GM21737 (cell line): ENCODE data around the gene STAC3.

Experiments
- ATAC-seq: cut with Tn5 transposase; IDR thresholded peaks from one replicate; pipeline ENCODE4 v1.9.1; 2021; ENCODE audit warnings: mild to moderate bottlenecking, moderate library complexity; ENCODE audit not compliant: unreplicated experiment

The STAC3 gene

DNA sequence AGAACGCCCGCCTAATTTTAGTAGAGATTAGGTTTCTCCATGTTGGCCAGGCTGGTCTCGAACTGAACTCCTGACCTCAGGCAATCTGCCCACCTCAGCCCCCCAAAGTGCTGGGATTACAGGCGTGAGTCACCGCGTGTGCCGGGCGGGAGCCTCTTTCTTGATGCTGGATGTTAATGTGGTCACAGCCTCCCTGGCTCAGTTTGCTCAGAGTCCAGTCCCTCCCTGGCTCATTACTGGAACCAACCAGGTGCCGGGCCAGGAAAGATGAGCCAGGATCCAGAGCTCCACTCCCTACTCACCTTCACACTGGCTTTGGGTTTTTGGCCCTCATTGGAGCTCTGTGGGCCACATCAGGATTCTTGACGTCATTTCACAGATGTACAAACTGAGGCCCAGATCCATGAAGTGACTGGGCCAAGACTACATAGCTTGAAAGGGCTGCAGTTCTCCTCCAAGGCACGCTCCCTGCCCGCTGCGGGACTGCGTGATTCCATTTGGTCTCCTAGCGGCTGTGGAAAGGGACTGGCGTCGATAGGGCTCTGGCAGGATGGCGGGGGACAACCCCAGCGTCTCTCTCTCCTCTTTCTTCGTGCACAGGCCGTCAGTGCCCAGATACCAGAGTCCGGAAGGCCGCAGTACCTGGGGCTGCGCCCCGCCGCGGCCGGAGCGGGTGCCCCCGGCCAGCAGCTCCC is 26.6 kb downstream of the STAC3 start:
- no peak for ATAC-seq

DNA sequence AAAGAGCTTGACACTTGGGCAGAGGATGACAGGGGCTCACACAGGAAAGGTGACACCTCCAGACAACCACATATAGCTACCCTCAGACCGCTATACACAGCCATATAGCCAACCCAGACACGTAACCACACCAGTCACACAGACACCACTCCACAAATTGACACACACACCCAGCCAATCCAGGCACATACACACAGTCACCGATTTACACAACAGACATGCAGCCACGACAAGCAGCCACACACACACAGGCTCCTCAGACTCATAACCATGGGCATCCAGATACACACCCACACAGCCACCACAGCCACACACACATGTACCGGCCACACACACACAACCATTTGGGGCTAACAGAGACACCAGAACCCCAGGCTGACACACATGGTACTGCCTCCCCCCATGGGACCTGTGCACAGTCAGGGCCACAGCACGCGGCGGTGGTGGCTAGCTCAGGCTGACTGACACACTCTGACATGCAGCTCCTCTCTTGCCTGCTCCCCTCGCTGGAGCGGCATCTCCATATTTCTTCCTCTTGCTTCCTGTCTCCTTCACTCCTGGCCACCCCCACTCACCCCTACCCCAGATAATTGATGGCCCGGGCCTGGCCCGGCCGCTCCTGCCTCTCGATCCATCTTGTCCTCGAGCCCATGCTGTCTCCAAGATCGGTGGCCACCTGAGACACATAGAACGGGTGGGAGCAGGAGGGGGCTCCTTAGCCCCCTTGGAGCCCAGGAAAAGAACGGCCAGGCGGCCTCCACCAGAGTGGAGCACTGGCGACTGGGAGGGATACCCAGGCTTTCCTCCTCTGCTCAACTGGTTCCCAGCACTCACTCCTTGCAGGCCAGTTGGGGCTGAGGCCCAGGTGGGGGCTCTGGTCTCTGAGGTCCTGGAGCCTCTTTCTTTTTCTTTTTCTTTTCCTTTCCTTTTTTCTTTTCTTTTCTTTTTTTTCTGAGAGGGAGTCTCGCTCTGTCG is 27.5 kb downstream of the STAC3 start:
- ATAC-seq: no peak

GRCh38 chr12:57222286-57223190 is 28.4 kb downstream of the STAC3 start:
- no peak for ATAC-seq

- no peak for ATAC-seq
Measured at GRCh38 chr12:57221169-57221917, 29.6 kb downstream of the STAC3 start.

DNA sequence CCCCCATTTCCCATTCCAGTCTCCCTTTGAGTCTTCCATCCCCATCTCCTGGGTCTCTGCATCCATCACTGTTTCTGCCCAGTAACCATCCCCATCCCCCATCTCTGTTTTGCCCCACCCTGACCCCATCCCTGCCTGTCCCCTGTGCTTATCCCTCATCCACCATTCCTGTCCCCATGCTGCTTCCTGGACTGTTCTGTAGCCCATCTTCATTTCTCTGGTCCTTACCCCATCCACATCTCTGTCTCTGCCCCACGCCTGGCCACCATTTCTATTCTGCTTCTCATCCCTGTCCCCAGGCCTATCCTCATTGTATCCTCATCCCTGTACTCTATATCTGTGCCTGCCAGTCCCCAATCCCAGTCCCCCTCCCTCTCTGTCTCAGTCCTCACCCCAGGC is 30.2 kb downstream of the STAC3 start:
- no peak for ATAC-seq

- ATAC-seq: no peak
Measured at GRCh38 chr12:57219993-57220754, 30.8 kb downstream of the STAC3 start.

DNA sequence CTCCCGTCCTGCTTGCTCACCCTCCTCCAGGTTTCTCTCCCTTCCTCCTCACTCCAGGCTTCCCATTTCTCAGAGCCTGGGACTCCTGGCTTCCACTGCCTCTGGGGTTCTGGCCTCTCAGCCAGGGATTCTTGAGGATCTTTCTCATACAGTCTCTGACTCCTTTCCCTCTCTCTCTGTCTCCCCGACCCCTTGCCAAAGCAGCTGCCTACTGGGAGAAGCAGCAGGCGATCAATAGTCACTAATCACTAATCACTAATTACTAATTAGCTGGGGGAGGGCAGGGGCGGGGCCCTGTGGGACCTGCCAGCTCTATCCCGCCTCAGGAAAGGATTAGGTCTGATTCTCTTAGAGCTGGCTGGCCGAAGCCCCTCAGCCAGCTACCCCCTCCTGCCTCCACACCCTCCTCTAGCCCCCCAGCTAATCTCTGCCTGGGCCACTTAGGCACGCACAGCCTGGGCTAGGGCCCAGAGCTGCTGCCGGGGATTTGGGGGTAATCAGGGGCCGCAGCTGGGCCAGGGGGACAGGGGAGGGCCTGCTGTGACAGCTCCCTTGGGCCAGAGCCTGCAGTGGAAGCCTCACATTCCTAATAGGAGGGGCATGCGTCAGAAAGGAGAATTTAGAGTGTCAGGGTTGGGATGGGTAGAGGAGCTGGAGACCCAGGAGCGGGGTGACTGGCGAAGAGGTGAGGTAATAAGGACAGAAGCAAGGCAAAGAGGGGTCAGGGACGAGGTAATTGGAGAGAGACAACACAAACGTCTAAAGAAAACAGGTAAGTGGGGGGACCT is 31.6 kb downstream of the STAC3 start:
- no peak for ATAC-seq

GRCh38 chr12:57218030-57218853 is 32.7 kb downstream of the STAC3 start:
- no peak for ATAC-seq

DNA sequence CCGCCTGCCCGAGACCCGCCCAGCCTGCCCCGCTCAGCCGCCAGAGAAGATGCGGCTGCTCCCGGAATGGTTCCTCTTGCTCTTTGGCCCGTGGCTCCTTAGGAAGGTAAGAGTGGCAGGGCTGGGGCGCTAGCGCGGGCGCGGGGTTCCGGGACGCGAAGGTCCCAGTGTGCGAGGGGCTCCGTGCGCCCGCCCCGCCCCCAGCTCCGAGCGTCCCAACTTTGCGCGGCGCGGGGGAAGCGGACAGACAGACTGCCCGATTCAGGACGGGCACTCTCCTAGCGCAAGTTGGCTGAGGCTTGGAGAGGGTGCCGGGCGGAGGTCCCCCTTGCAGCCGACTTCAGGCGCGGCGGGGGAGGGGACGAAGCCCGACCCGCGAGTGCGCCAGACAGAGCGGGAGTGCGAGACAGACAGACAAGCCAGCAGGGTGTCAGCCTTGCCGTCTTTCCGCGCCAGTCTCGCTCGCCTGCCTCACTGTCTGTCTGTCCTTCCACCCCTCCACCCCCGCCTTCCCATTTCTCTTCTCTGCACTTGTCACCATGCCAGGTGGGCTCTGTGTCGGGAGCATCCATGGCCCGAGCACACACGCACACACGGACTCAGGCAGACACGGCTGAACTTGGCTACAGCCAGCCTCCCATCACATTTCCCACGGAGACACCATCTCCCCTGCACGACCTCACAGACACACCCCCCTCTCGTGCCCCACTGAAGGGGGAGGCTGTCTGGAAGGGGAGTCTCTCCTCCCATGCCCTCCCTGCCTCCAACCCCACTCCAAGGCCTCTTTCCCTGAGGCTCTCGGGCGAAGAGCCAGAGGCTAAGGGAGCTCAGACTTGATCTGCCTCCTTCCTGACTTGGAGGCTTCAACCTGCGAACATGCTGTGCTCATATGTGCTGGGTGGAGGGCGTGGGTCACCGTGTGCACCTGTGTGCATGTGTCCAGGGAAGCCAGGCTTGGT is 33.8 kb downstream of the STAC3 start:
- ATAC-seq: no peak

DNA sequence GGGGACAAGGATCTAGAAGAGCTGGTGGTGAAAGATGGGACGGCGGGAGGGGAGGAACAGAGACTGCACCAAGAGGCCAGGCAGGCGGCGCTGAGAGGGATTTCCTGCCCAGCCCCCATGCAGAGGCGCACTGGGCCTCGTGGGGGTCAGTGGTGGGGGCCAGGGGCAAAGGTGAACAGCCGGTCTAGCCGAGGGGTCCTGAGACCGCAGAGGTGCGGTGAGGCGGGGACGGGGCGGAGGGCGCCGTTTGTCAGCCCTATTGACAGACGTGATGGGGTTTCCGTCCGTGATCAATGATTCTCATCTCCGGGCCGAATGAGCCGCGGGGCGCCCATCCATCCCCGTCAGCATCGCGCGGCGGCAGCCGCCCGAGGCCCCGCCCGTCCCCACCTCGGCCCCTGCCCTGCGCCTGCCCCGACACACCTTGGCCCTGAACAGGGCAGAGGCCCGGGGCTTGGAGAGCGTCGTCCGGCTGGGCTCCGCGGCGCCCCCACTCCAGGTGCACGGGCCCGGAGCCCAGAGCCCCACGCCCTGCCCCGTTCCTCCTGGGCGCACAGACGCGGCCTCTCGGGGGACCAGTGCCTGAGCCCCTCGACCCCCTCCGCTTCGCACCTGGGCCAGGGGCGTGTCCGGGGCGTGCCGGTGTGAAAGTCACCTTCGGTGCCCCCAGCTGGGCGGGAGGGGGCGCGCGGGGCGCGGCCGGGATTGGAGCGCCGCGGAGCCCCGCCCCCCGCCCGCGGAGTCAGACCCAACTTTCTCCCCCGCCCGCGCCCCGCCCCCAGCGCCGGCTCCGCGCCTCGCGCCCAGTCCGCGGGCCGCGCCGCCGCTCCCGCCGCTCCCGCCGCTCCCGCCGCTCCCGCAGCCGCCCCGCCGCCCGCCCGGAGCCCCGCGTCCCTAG is 34.7 kb downstream of the STAC3 start, which contains the start of gene NXPH4:
TSS of gene NXPH4 (plus strand) at position 781 of the 898 bp plus-strand sequence. CDS start 176 bp downstream, outside the sequence.
- no peak for ATAC-seq

DNA sequence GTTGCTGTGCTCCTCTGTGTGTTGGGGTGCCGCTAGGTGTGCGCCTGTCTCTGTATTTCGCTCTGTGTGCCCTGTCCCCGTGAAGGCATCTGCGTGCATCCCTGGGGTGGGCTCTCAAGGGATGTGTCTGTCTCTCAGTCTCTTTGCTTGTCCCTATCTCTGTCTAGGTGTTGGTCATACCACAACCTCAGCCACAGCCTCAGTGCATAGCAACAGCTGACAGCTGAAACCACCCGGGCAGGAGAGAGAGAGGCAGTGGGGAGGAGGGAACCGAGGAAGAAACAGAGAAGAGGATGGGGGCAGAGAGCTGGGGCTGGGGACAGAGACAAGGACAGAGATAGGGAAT is 35.3 kb downstream of the STAC3 start:
- ATAC-seq: no peak

GRCh38 chr12:57215065-57215464 is 35.9 kb downstream of the STAC3 start:
- ATAC-seq: no peak

DNA sequence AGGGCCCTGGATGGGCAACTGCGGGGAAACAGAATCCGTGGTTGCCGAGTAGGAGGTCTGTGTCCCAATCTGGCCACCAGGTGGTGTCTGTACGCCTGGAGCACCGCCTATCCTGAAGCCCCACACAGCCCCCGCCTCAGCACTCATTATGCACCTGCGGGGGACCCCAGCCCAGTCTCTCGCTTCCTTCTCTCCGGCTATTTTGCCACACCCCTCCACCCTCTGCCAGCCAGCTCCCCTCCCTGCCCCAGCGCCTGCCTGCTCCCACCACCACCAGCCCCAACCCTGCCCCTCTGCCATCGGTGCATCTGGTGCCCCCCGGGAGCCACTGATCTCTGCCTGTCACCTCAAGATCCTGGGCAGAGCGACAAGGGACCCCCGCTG is 36.6 kb downstream of the STAC3 start:
- no peak for ATAC-seq

GRCh38 chr12:57213763-57214397 is 37.1 kb downstream of the STAC3 start:
- ATAC-seq: no peak

DNA sequence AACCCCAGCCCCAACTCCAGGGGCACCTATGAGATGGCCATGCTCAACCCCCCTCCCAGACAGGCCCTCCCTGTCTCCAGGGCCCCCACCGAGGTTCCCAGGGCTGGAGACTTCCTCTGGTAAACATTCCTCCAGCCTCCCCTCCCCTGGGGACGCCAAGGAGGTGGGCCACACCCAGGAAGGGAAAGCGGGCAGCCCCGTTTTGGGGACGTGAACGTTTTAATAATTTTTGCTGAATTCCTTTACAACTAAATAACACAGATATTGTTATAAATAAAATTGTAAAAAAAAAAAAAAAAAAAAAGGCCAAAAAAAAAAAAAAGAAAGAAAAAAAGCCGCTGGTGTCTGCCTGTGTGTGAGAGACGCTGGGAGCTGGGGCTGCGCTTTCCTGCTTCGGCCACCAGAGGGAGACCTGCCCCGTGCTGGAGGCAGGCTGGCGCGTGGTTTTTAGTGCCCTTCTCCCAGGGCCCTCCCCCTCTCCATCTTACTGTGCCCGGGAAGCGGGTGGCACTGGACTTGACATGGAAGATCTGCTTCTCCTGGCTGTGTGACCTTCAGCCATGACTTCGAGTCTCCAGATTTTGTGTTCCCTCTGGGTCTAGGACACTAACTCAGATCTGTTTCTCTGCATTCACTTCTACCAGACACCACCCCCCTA is 37.8 kb downstream of the STAC3 start:
- no peak for ATAC-seq
